OCI-LY3 (cell line): ENCODE data around the gene TGM1.
"Not testable (repeated sequence)": the region's sequence is repeated elsewhere in the genome, so short reads cannot be mapped to it uniquely, and the experiment has no call there.

ENCODE experiments used
- CTCF ChIP-seq: fragments of 200-600, 300-600 bp; sonication (generic); IDR thresholded peaks from 2 replicates; pipeline ENCODE4 v1.5.1; 2014; ENCODE audit warnings: antibody characterized with exemption, low read length, low read depth
- EZH2phosphoT487 ChIP-seq: fragments of 200-600 bp; shearing (Covaris generic); IDR thresholded peaks from 2 replicates; pipeline ENCODE4 v1.6.1; 2018; ENCODE audit warnings: antibody characterized with exemption, mixed run types, low read depth

- TF ChIP-seq CTCF, EZH2phosphoT487: not testable (repeated sequence)
Observed at GRCh38 chr14:24222987-24223386, 40.0 kb downstream of the TGM1 start.
